ENCODE results near the gene CACNA2D3.

CACNA2D3 gene

DNA sequence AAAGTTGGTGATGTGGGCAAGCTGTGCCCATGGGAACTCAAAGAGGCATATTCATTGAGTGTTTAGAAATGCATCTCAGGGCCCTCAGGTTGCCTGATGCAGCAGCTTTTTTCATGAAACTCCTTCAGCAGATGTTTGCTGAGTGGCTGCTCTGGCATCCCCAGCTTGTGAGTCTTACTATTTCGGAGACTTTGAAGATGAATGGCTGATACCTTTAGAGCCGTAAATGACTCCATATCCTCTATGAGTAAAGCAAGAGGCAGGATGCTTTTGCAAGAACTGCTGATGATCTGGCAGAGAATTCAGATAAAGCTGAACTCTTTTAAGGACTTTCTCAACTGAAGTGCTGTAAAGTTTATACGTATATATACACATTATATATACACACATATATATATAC, 384.3 kb downstream of the CACNA2D3 start:
- FAIRE-seq, result no peak

DNA sequence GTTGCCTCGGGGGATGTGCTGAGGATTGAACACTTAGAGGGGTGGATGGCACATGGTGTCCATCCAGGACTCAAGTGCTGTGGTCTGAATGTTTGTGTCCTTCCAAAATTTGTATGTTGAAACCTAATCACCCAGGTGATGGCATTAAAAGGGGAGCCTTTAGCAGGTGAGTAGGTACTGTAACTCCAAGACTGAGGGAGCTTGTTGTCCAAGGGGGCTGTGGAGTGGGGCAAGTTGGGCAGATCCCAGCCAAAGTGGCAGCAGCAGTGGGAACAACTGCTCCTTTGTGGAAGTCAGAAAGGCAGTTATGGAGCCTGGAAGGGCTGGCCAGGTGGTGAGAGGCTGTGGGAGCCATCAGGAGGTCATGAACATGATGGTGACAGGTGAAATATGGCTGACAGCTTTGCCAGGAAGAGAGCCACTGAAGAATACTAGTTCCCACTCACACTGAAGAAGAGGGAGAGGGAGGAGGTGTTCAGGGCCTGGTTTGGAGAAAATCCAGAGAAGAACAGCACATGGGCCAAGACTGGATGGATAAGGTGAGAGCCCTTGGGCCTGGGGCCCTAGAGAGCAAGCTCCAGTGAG, 385.6 kb downstream of the CACNA2D3 start:
- FAIRE-seq, result no peak

DNA sequence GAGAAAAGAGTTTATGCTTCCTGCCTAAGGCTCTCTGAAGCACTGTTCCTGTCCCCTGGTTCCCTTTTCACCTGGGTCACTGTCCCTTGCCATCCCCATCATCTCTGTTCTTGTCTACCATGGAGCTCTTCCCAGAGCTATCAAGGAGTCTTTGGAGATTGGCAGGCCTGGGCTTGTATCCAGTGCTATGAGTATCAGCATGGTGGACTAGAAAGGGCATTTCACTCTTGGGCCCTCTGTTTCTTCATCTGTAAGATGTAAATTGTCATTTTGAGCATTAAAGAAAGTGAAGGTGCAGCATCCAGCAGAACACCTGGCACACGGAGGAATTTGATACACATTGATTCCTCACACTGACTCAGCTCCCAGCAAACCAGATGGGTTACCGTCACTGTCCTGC, 388.2 kb downstream of the CACNA2D3 start:
- FAIRE-seq, result no peak

DNA sequence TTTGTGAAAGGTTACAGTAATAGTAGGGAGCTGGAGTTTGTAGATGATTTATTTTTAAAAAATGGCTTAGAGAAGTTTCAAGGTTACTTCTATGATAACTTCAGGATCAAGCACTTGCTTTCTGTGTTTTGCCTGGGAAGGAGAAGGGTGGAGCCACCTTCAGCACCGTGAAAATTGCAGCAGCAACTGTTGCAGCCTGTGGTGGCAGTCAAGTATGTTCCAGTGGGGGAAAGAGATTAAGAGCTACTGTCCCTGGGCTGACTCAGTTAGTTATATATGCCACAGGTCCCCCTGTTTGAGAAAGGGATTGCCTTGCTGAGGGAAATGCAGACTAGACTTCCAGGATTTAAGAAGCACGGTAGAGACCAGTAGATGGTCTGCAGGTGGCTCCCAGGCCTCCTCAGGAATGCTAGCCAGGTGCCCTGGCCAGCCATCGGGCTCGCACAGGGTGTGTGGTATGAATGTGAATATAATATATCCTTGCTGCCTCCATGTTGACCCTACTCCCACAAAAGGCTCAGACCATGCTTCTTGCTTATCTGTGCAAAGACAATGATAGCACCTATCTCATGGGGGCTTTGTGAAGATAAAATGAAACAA, 389.5 kb downstream of the CACNA2D3 start:
- FAIRE-seq, result no peak

DNA sequence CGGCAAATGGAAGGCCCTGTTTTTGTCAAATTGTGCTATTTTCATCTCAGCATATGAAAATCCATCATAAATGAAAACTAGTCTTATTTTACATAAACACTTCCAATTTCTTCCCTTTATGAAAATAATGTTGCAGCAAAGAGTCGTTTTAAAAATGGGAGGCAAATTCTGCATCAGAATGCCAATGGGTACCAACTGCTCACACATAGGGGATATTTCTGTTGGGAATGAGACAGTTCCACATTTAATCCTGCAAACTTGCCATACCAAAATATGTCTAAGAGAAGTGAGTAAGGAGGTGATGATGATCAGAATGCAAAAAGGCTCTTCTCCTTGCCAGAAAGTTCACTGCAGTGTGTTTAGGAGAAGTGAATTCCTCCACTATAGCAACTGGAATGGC, 391.7 kb downstream of the CACNA2D3 start:
- no peak for FAIRE-seq

DNA sequence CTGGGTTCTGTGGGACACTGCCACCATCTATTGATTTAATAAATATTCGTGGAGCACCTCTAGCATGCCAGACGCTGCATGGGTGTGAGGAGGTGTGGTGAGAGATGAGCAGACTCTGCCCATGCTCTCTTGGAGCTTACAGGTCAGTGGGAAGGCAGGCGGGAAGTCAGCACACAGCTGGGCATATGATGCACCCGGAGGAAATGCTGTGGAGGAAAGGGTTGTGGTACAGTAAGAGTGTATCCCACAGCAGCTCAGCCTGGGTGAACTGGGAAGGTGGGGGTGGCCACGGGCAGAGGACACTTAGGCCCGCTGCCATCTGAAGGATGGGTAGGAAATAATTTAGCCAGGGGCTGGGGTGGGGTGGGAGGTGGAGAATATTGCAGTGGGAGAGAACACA, 392.1 kb downstream of the CACNA2D3 start:
- no peak for FAIRE-seq

DNA sequence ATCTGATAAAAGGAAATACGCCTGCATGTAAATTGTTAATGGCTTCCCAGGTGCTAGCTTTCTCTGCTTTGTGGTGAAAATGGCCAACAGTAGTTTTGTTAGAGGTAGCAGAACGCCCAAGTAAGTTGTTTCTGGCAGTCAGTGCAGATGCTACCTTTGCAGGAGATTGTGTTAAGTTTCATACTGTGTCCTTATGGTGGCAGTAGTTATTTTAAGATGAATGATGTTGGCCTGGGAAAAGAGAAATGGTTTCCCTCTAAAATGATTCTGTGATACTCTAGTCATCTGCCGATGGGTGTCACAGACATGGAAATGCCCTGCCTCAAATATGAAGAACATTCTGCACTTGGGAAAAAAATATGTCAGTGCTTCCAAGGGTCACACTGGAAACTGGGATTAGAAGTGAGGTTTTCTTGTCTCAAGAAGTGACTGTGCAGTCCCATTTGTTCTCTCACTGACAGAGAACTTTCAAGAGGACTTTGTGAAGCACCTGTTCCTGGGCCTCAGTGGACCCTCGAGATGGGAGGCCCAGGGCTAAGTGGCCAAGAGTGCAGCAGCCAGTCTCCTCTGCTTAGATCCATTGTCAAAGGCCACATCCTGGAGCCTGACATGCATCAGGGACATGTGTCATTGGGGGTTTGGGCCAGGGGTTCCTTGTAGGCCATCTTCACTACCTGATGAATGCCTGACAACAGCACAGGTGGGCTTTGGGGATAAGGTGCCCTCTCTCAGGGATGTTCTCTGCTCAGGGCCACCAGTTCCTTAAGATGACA, 393.3 kb downstream of the CACNA2D3 start:
- FAIRE-seq, result no peak

DNA sequence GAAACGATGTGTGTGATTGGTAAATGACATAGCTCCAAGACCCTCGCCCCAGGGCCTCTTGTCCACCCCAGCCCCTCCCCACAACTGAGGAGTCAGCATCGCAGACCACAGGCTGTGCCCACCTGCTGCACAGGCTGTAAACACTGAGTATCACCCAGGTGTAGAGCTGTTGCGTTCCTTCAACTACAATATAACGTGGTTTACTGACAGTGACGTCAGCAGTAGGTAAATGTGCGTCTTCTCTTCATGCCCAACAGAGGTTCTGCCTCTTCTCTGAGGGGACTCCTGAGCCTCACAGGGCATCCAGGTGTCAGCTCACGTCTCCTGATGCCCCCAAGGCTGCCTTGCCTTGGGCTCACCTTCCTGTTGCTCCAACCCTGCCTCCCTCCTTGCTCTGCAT, 395.1 kb downstream of the CACNA2D3 start:
- no peak for FAIRE-seq

DNA sequence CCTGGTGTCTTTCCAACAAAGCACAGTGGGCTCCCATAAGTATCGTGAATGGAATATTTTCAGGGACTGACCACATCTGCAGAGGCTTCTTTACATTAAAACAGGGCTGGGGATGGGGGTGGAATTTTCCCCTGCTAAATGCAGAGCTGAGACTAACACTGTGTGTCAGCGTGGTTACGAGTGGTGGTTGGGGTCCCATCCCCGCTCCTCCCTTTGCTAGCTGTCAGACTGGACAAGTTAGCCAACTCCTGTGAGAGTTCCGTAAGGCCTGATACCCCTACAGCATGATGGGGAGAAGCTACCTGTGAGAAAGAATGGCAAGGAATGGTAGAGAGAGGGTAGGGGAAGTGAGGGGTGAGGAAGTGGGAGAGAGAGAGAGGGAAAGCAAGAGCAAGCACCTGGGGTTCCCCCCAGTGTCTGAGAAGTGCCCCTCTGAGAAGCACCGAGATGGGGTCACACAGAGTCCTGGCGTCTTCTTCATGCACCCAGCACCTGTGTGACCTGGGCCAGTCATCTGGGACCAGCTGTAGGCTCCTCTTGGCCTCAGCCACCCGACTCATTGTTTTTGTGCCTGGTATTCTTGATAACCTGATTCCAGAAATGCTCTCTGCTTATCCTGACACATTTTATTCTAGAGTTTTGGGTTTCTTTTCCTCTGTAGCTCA, 395.8 kb downstream of the CACNA2D3 start:
- no peak for FAIRE-seq

DNA sequence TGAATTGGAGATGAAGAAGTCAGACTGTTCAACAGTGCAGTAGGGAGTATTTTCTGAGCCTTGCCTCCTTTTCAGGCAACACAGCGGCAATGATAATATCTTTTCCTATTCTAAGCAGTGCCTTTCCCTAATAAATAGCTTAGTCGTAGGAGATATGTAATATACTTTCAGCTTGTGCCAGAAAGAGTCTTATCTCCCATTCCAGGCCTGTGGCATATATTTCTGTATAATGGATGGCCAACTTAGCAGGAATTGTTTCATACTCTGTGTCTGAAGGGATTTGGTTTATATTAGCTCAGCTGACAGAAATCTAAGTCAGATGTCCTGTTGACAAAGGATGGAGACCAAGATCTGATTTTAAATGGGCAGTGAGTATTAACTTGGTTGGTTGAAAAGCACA, 397.1 kb downstream of the CACNA2D3 start:
- FAIRE-seq, result no peak

DNA sequence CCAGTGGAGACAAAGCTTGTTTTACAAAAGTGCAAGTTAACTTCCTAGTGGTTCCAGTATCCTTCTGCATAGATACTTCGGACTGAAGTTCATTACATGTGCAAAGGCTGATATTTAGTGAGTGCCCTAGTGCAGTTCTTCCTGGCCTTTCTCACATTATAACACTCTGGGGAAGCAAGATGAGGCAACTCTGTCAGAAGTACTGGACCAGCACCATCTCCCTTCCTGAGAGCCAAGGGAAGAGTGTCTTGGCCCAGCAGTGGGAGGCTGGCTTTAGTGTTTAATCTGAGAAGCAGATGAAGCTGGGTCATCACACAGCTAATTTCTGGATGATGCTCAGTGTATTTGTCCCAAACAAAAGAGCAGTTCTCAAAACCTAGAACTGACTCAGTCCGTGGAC, 397.7 kb downstream of the CACNA2D3 start:
- FAIRE-seq, result no peak

DNA sequence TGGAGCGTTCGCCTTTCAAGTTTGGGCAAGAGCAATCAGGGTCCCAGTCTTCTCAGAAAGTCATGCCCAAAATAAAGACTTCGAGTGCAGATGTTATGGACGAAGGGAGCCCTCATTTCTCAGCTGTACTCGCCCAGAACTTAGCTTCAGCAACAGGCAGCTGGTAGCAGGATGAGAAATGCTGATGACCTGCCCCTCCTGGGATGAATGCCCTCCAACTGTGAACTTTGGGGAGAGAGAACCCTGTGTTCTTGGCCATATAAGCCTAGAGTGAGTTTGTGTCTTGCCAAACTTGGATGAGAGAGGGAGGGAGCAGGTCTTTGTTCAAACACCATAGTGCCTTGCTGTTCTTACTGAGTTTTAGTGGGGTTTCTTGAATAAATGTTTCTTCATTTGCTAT, 405.2 kb downstream of the CACNA2D3 start:
- no peak for FAIRE-seq

DNA sequence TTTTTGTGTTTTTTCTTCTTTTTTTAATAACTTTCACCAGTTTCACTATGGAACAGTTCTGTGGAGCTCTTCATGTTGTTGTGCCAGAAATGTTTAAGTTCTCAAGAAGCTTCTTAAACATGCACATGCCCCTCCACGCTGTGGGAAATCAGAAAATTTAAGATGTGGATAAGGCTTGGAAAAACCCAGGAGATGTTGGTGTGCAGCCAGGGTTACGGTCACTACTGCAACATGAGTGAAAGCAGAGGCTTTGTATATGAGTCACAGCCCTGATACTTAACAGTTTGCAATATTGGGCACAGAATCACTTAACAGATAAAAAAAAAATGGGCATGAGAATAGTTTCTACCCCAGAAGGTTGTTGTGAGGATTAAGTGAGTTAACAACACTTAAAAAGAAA, 405.6 kb downstream of the CACNA2D3 start:
- FAIRE-seq, result no peak

DNA sequence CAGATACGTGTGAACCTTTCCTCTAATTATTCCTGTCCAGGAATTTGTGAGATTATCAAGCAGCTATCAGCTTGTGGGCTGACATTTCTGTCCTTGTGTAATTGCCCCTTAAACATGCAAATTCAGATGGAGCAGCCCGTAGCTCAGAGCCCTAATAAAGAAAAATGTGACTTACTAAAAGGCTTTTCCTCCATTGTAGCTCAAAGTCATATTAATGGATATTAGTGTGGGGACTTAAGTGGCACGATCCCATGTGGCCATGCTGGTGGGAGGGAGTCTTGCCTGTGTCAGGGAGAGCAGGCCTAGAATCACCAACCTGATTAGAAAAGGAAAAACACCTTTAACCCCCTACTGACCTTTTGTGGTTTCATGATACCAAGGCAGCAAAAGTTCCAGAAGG, 406.3 kb downstream of the CACNA2D3 start:
- FAIRE-seq, result no peak

DNA sequence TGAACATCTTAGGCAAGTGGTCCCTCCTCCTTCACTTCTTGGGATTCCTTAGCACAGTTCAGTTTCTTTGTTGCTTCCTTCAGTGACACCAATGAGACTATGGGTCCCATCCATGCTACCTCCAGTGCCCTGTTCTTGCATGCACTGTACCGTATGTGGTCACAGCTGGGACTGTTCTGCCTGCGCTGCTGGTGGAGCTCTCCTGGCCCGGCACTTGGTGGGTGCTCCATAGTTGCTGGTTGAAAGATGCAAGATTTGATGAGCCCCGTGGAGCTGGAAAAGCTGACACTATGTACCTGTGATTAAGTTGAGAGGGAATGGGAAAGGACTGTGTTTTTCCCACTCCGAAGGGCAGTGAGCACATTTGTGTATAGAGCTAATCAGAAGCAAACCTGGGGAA, 407.7 kb downstream of the CACNA2D3 start:
- no peak for FAIRE-seq

DNA sequence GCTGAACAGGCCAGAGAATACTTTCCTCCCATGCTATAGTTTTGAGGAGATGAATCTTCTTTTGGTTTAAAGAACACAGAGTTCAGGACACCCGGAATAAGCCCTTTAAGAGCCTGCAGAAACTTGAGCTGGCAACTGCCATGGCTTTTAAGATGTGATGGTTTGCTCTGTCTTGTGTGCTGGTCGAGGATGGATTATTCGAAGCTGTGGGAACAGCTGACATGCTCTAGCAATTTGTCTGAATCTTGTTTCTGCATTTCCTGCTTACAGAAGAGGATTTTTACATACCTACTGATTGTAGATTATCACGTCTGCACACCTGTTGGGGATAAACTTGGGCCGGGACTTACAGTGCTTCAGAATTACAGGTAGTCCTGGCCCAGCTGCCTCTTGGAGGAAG, 408.6 kb downstream of the CACNA2D3 start:
- FAIRE-seq, result no peak

DNA sequence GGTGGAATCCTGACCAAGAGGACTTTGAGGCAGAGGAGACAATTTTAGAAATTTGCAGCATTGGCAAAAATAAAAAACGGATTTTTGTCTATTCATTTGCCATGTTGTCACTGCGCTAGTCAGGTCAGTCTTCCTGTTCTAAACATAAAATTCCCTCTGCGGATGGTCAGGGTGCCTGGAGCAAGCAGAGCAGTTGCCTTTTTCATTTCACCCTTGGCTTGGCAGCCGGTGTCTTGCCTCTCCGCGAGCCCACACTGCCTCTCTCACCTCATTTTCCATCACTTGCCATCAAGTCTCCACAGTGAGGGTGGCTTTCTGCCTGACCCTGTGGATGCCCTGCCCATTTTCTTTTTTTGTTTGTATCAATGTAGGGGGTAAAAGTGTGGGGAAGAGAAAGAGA, 409.4 kb downstream of the CACNA2D3 start:
- no peak for FAIRE-seq

DNA sequence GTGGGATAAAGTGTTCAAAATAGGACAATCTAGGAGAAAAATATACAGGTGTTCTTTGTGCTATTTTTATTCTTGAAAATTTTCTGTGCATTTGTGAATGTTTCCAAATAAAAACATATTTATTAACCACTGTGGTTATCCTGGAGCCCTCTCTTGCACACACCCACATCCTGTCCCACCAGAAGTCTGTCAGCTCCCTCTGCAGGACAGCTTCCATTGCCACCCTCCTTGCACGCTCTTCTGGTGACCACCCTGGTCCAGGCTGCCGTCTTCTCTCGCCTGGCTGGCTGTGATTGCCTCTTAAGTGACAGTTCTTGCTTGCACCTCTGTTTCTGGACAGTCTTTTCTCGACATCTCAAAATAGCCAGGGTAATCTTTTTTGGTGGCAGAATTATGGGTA, 411.5 kb downstream of the CACNA2D3 start:
- FAIRE-seq, result no peak

DNA sequence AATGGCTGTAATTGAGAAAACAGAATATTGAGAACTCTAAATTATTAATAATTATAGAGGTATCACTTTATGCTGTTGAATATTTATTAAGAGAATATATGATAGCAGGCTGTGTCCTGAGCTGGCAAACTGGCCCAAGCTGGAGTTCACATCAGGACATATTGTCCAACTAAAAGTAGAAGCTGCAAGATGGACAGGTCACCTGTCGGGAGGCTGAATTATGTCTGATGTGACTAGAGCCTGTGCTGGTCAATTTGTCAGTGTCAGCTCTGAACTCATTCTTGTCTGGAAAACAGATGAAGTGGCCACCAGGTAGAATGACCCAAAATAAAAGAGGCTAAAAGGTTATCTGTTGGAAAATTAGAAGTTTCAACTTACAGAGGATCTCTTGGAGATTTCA, 413.3 kb downstream of the CACNA2D3 start:
- FAIRE-seq, result no peak

DNA sequence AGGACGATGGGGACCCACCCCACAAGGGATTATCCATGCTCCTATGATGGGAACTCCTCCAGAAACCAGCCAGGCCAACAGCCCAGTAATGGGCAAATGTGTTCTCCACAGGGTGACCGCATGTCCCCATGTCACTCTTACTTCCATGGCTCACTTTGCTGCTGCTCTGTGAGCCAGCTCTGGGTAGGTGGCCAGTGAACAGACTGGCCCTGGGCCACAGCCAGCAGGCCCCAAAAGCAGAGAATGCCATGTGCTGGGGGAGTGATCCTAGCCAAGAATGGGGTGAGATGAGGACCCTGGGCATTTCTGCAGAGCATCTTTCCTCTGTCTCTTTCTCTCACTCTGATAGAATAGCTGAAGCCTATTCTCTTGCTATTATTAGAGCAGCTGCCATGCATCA, 414.1 kb downstream of the CACNA2D3 start:
- FAIRE-seq, result no peak

DNA sequence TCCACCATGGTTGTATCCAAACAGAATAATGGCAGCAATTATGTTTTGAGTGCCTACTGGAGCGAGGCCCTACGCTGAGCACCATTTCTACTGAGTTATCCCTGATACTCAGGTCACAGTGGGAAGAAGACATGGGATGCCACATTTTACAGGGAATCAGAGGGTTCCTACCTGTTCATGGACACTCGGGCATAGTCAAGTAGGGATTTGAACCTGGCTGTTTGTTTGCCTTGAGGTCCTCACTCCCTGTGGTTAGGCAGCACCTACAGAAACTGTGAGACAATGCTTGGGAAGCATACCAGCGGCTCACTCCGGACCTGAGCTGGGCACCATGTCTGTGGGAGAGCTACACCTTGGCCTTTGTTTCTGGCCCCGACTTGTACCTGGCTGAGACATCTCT, 415.2 kb downstream of the CACNA2D3 start:
- no peak for FAIRE-seq

DNA sequence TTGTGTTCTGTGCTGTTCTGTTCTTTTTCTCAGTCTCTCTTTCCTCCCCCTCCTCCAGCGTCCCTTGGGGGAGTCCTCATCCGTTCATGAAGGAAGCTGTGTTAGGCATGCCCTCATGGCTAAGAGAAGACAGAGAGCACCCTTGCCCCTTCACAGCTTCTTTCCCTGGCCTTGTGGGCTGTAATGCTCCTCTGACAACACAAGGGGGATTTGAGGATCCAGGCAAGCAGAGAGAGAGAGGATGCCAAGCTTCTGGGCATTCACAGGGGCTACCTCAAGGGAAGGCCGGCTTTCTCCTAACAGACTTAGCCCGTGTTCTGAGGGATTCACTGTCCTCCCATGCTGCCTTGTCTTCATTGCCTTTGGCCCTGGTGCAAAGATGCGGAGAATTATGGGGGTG, 416.0 kb downstream of the CACNA2D3 start:
- FAIRE-seq, result no peak

DNA sequence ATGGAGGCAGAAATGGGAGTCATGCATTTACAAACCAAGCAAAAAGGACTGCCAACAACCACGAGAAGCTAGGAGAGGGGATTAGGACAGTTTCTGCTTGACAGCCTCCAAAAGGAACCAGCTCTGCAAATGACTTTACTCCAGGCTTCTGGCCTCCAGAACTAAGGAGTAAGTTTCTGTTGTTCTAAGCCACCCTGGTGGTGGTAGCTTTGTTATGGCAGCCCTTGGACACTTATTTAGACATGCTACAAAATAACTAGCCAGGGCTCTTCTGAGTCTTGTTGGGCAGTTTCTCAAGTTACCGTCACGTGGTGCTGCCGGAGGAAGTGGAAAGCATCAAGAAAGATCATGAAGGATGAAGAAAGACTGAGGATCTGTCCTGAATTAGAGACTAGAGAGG, 419.0 kb downstream of the CACNA2D3 start:
- no peak for FAIRE-seq

DNA sequence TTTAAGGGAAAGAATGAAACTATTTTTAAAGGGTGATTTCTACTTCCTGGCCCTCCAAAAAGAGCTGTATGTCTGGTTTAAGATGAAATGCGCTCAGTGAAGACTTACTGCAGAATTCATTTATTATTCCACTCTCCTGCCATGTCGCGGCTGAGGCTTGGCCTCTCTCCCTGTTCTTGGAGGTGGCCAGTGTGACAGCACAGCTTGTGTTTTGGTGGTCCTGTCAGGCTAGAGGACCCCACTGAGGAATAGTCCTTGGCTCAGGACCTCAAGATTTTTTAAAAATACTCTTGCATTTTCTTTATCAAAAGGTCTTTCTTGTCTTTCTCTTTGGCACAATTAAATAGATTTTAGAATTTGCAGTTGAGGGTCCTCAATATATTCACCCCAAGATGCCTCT, 421.1 kb downstream of the CACNA2D3 start:
- no peak for FAIRE-seq
